H1 (cell line): ENCODE results near the gene MS4A5. TPM values are rescaled to one million over a fixed set of nuclear protein-coding genes. Genes with fewer than 3 reads are reported as not detected.

Source experiments
- CTCF ChIA-PET: fragments of 300-600 bp; sonication (Branson Sonifier 250); formaldehyde crosslinking; loops from one replicate; lab custom pipeline; 2021; ENCODE audit not compliant: partially characterized antibody; lab: Charles Lee
- POLR2A ChIA-PET: fragments of 300-600 bp; sonication (Branson Sonifier 250); formaldehyde crosslinking; loops from one replicate; lab custom pipeline; 2021; ENCODE audit warnings: inconsistent platforms; ENCODE audit not compliant: partially characterized antibody; lab: Charles Lee
- DNase-seq, 2 experiments: peaks; one replicate each; pipeline versions ENCODE4 v3.0.0 to v3.0.0-alpha.2; 2010 to 2022; ENCODE audit warnings: low spot score in 2 of 2, low read depth in 1 of 2, mixed read lengths in 1 of 2
- FAIRE-seq: peaks from 2 replicates; lab custom pipeline; 2011; peaks lifted over from hg19 to GRCh38; lab: Jason Lieb, UNC
- H2AFZ ChIP-seq: 2 replicates; pipeline ENCODE4 v1.8.1; 2012; ENCODE audit warnings: low read length, inconsistent platforms
- H2AK5ac ChIP-seq: 2 replicates; pipeline ENCODE4 v1.6.1; 2013; ENCODE audit warnings: low read depth, low read length
- H2BK120ac ChIP-seq: replicated peaks from 2 replicates; pipeline ENCODE3; 2013; ENCODE audit warnings: low read depth, low read length, inconsistent platforms
- H2BK12ac ChIP-seq: 2 replicates; pipeline ENCODE4 v1.6.1; 2013; ENCODE audit warnings: low read depth, low read length
- H2BK15ac ChIP-seq: 2 replicates; pipeline ENCODE4 v1.6.1; 2013; ENCODE audit warnings: low read length
- H2BK20ac ChIP-seq: 2 replicates; pipeline ENCODE4 v1.6.1; 2013; ENCODE audit warnings: low read length
- H2BK5ac ChIP-seq: 2 replicates; pipeline ENCODE4 v1.6.1; 2013; ENCODE audit warnings: low read depth, low read length
- H3K14ac ChIP-seq: 2 replicates; pipeline ENCODE4 v1.6.1; 2013; ENCODE audit warnings: inconsistent platforms; ENCODE audit not compliant: insufficient read length
- H3K18ac ChIP-seq: 2 replicates; pipeline ENCODE4 v1.6.1; 2013; ENCODE audit warnings: low read length; ENCODE audit errors: extremely low read depth
- H3K23ac ChIP-seq: 2 replicates; pipeline ENCODE4 v1.6.1; 2013; ENCODE audit warnings: inconsistent platforms; ENCODE audit not compliant: insufficient read length
- H3K23me2 ChIP-seq: 2 replicates; pipeline ENCODE4 v1.6.1; 2013; ENCODE audit warnings: low read depth, low read length
- H3K27ac ChIP-seq: 2 replicates; pipeline ENCODE4 v1.6.1; 2011; ENCODE audit warnings: low read depth, low read length, inconsistent platforms
- H3K27me3 ChIP-seq, 4 experiments: replicated peaks in 1 of 4; 1 replicate in 1 of 4; 2 replicates in 3 of 4; pipeline versions ENCODE4 v1.6.1 to v1.8.1; 2011 to 2013; ENCODE audit warnings: low read length in 3 of 4, mild to moderate bottlenecking in 3 of 4, inconsistent platforms in 2 of 4, mixed read lengths in 2 of 4, moderate library complexity in 1 of 4; ENCODE audit not compliant: control insufficient read depth in 3 of 4, insufficient read depth in 3 of 4; ENCODE audit errors: extremely low read depth in 1 of 4
- H3K36me3 ChIP-seq, 4 experiments: 2 replicates each; pipeline versions ENCODE4 v1.6.1 to v1.8.1; 2011 to 2013; ENCODE audit warnings: mild to moderate bottlenecking in 4 of 4, low read length in 3 of 4, moderate library complexity in 2 of 4, control low read depth in 1 of 4, inconsistent platforms in 1 of 4; ENCODE audit not compliant: insufficient read depth in 4 of 4, control insufficient read depth in 2 of 4
- H3K4ac ChIP-seq: replicated peaks from 2 replicates; pipeline ENCODE3; 2013; ENCODE audit warnings: low read length, low read depth, mixed read lengths, inconsistent platforms; ENCODE audit not compliant: insufficient read length
- H3K4me1 ChIP-seq, 4 experiments: replicated peaks in 1 of 4; 1 replicate in 1 of 4; 2 replicates in 3 of 4; pipeline versions ENCODE4 v1.6.1 to v1.8.1; 2011 to 2013; ENCODE audit warnings: low read length in 3 of 4, inconsistent platforms in 2 of 4, mixed read lengths in 1 of 4; ENCODE audit not compliant: insufficient read depth in 4 of 4, control insufficient read depth in 3 of 4
- H3K4me2 ChIP-seq, 2 experiments: 2 replicates each; pipeline versions ENCODE4 v1.6.1 to v1.8.1; 2011 to 2013; ENCODE audit warnings: low read depth in 2 of 2, low read length in 2 of 2, control low read depth in 1 of 2, inconsistent platforms in 1 of 2, mild to moderate bottlenecking in 1 of 2; ENCODE audit not compliant: insufficient read depth in 1 of 2
- H3K4me3 ChIP-seq, 4 experiments: fragments of 200-600, 300-600 bp in 1 of 4; sonication (generic), shearing (Covaris generic), sonication (Bioruptor Twin) in 1 of 4; 2 replicates each; pipeline versions ENCODE4 v1.5.1 to v1.8.1; 2011 to 2016; ENCODE audit warnings: low read length in 4 of 4, low read depth in 3 of 4, control low read depth in 2 of 4, inconsistent platforms in 2 of 4, mild to moderate bottlenecking in 2 of 4, mixed read lengths in 1 of 4, moderate library complexity in 1 of 4; ENCODE audit not compliant: insufficient read depth in 2 of 4; ENCODE audit errors: extremely low read depth in 1 of 4
- H3K56ac ChIP-seq: replicated peaks from 2 replicates; pipeline ENCODE3; 2013; ENCODE audit warnings: low read depth, mild to moderate bottlenecking, mixed read lengths, low read length, inconsistent platforms; ENCODE audit not compliant: insufficient read length
- H3K79me1 ChIP-seq: 2 replicates; pipeline ENCODE4 v1.6.1; 2013; ENCODE audit warnings: low read depth, low read length, control low read depth
- H3K79me2 ChIP-seq, 2 experiments: 2 replicates each; pipeline versions ENCODE4 v1.6.1 to v1.8.1; 2012 to 2013; ENCODE audit warnings: low read length in 2 of 2, mild to moderate bottlenecking in 2 of 2, inconsistent platforms in 1 of 2; ENCODE audit not compliant: insufficient read depth in 2 of 2, control insufficient read depth in 1 of 2
- H3K9ac ChIP-seq, 4 experiments: replicated peaks in 1 of 4; 1 replicate in 1 of 4; 2 replicates in 3 of 4; pipeline versions ENCODE4 v1.6.1 to v1.8.1; 2011 to 2013; ENCODE audit warnings: low read depth in 3 of 4, low read length in 3 of 4, control low read depth in 2 of 4, mild to moderate bottlenecking in 2 of 4, moderate library complexity in 2 of 4, inconsistent platforms in 1 of 4; ENCODE audit errors: extremely low read depth in 1 of 4
- H3K9me3 ChIP-seq, 2 experiments: 2 replicates each; pipeline versions ENCODE4 v1.6.1 to v1.8.1; 2012 to 2013; ENCODE audit warnings: mild to moderate bottlenecking in 2 of 2, moderate library complexity in 2 of 2, control low read depth in 1 of 2, inconsistent platforms in 1 of 2, low read depth in 1 of 2, low read length in 1 of 2, mixed read lengths in 1 of 2; ENCODE audit not compliant: insufficient read depth in 2 of 2
- H4K20me1 ChIP-seq, 2 experiments: replicated peaks in 1 of 2; 2 replicates each; pipeline versions ENCODE3 to v1.8.1; 2011 to 2013; ENCODE audit warnings: inconsistent platforms in 2 of 2, low read length in 2 of 2, mild to moderate bottlenecking in 1 of 2; ENCODE audit not compliant: insufficient read depth in 2 of 2, control insufficient read depth in 1 of 2
- H4K5ac ChIP-seq: 2 replicates; pipeline ENCODE4 v1.6.1; 2013; ENCODE audit warnings: low read length, low read depth, mixed read lengths, inconsistent platforms; ENCODE audit not compliant: insufficient read length
- H4K8ac ChIP-seq: 2 replicates; pipeline ENCODE4 v1.8.0; 2013; ENCODE audit warnings: mild to moderate bottlenecking, moderate library complexity, low read length, inconsistent platforms; ENCODE audit not compliant: insufficient read depth; ENCODE audit errors: extremely low read depth
- H4K91ac ChIP-seq: replicated peaks from 2 replicates; pipeline ENCODE3; 2013; ENCODE audit warnings: low read length, mixed read lengths, inconsistent platforms; ENCODE audit not compliant: insufficient read length
- FOSL1 ChIP-seq: IDR thresholded peaks from 2 replicates; pipeline ENCODE4 v1.6.1; 2011; ENCODE audit warnings: mild to moderate bottlenecking, low read depth, low read length, moderate library complexity; ENCODE audit not compliant: insufficient read depth
- KDM1A ChIP-seq: fragments of 200-600, 300-600 bp; sonication (generic); IDR thresholded peaks from 2 replicates; pipeline ENCODE4 v1.7.1; 2016; ENCODE audit warnings: mild to moderate bottlenecking, low read length, borderline replicate concordance
- KDM4A ChIP-seq: IDR thresholded peaks from one replicate; pipeline ENCODE4 v1.7.1; 2012; ENCODE audit warnings: low read depth, mild to moderate bottlenecking, moderate library complexity, low read length, inconsistent platforms; ENCODE audit not compliant: severe bottlenecking
- NANOG ChIP-seq: IDR thresholded peaks from 2 replicates; pipeline ENCODE4 v1.6.1; 2011; ENCODE audit warnings: low read length, low read depth, mild to moderate bottlenecking, inconsistent platforms; ENCODE audit not compliant: insufficient read depth, poor library complexity, severe bottlenecking
- SP1 ChIP-seq: IDR thresholded peaks from 2 replicates; pipeline ENCODE4 v1.6.1; 2011; ENCODE audit warnings: low read depth, low read length
- SP2 ChIP-seq: IDR thresholded peaks from 2 replicates; pipeline ENCODE4 v1.6.1; 2012; ENCODE audit warnings: mild to moderate bottlenecking, low read length, inconsistent platforms
- polyA plus RNA-seq, 7 experiments: library from polyadenylated mRNA; depleted of rRNA in 3 of 7; stranded (reverse) in 5 of 7; unstranded in 2 of 7; fragments of >200 nt in 5 of 7; fragments of 200-250 nt in 2 of 7; gene quantifications; 1 replicate in 5 of 7; 2 replicates in 1 of 7; 4 replicates in 1 of 7; pipeline versions ENCODE4 v1.2.1 to v1.2.3, GENCODE V29; 2011 to 2013; ENCODE audit warnings: missing spikeins in 2 of 7, mixed read lengths in 2 of 7
- total RNA-seq: library from RNA; stranded (reverse); fragmentation: NEBNext Ultra II Directional; extraction: Animal tissue kit (Norgen Biotek cat#: 25700); gene quantifications from 2 replicates; pipeline ENCODE4 v1.2.1, GENCODE V29; 2021

The MS4A5 gene
- total and polyA plus RNA-seq, 2 of the 8 experiments (the other 6 are each of a cell fraction or from before 2014, with no cell fraction given) = not detected

DNA sequence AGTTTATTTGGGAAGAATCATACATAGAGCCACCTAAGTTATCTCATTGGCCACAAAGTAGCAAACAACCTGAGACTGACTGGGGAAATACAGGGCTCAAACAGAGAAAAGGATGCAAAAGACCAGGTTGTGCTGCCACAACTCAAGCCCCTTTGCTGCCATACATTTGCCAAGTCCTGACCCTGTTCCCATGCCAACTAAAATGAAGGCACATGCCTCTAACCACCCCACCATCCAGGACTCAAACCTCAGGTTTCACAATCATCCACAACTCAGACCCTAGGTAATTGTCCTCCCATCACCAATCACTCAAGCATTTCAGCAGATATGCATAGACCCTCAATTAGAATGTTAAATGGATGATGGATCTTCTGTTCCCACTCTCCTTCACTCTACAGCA lies 24.8 kb downstream of the MS4A5 start:
- H2AK5ac ChIP-seq = no peak overlapping the region
- no peak for TF ChIP-seq NANOG
- no peak for TF ChIP-seq FOSL1
- no peak for TF ChIP-seq SP2
- no peak for TF ChIP-seq KDM4A
- TF ChIP-seq SP1 = no peak
- TF ChIP-seq KDM1A = no peak

More for the DNA sequence above, 24.8 kb downstream of the MS4A5 start:
- no peak overlapping the region for H2BK15ac ChIP-seq
- ChIA-PET CTCF (no interaction called here), POLR2A (no interaction called here)
- no peaks in the 10 kb centered on the region for H4K20me1 ChIP-seq
- H2BK20ac ChIP-seq = no peak overlapping the region
- no peak overlapping the region for H3K56ac ChIP-seq
- no peak overlapping the region for H3K27ac ChIP-seq
- H3K23me2 ChIP-seq = no peaks in the 10 kb centered on the region
- FAIRE-seq = no peak
- H3K79me1 ChIP-seq = no peaks in the 10 kb centered on the region
- no peak overlapping the region for H3K9ac ChIP-seq
- no peak overlapping the region for H2BK120ac ChIP-seq
- no peak overlapping the region for H2BK12ac ChIP-seq
- no peaks in the 10 kb centered on the region for H3K79me2 ChIP-seq
- no peak overlapping the region for H3K14ac ChIP-seq
- H4K91ac ChIP-seq = no peak overlapping the region
- no peak overlapping the region for H3K4ac ChIP-seq
- H3K4me3 ChIP-seq = no peak overlapping the region
- no peak overlapping the region for H3K23ac ChIP-seq
- no peaks in the 10 kb centered on the region for H3K36me3 ChIP-seq
- no peak overlapping the region for H2AFZ ChIP-seq
- H3K18ac ChIP-seq = no peak overlapping the region
- H3K27me3 ChIP-seq = no peaks in the 10 kb centered on the region
- H4K8ac ChIP-seq = no peak overlapping the region
- no peak overlapping the region for H2BK5ac ChIP-seq
- no peaks in the 10 kb centered on the region for H3K4me1 ChIP-seq
- peaks cover 2 to 12% of the 10 kb centered on the region in 2 experiments; a peak in 3 of 4 replicates for H3K9me3 ChIP-seq
- no peak overlapping the region for H4K5ac ChIP-seq
- DNase-seq = no peak
- no peak overlapping the region for H3K4me2 ChIP-seq
